Loucy (cell line): Measurements from ENCODE around the gene C1orf53.
"Not testable (repeated sequence)": the region's sequence is repeated elsewhere in the genome, so short reads cannot be mapped to it uniquely, and the experiment has no call there.

Experiments used
- H2AFZ ChIP-seq: fragments of 200-600 bp; sonication (generic); 2 replicates; pipeline ENCODE4 v1.6.0; 2016; ENCODE audit warnings: antibody characterized with exemption, mild to moderate bottlenecking, low read length, moderate library complexity
- H3F3A ChIP-seq: fragments of 200-600 bp; 2 replicates; pipeline ENCODE4 v1.6.0; 2016; ENCODE audit warnings: antibody characterized with exemption, low read depth, mild to moderate bottlenecking
- H3K27me3 ChIP-seq: fragments of 200-600 bp; sonication (generic); 2 replicates; pipeline ENCODE4 v1.6.1; 2014; ENCODE audit warnings: low read length, mild to moderate bottlenecking; ENCODE audit not compliant: insufficient read depth, poor library complexity, severe bottlenecking
- H3K36me3 ChIP-seq: fragments of 200-600 bp; sonication (generic); 2 replicates; pipeline ENCODE4 v1.6.1; 2016; ENCODE audit warnings: low read length; ENCODE audit not compliant: insufficient read depth
- H3K4me1 ChIP-seq: fragments of 200-600 bp; sonication (generic); 2 replicates; pipeline ENCODE4 v1.5.1; 2014; ENCODE audit warnings: low read length, mild to moderate bottlenecking; ENCODE audit not compliant: insufficient read depth, poor library complexity, severe bottlenecking
- H3K4me2 ChIP-seq: fragments of 200-600 bp; sonication (generic); 2 replicates; pipeline ENCODE4 v1.6.0; 2014; ENCODE audit warnings: antibody characterized with exemption, low read length, low read depth, mild to moderate bottlenecking; ENCODE audit not compliant: poor library complexity, severe bottlenecking
- H3K4me3 ChIP-seq: fragments of 200-600 bp; sonication (generic); 2 replicates; pipeline ENCODE4 v1.5.1; 2014; ENCODE audit warnings: low read length, mild to moderate bottlenecking, mixed read lengths; ENCODE audit not compliant: poor library complexity, severe bottlenecking
- H3K79me2 ChIP-seq: fragments of 200-600 bp; sonication (generic); 2 replicates; pipeline ENCODE4 v1.6.1; 2014; ENCODE audit warnings: low read length; ENCODE audit not compliant: insufficient read depth
- H3K9ac ChIP-seq: fragments of 200-600 bp; sonication (generic); 2 replicates; pipeline ENCODE4 v1.6.0; 2014; ENCODE audit warnings: mild to moderate bottlenecking, low read depth, low read length, moderate library complexity; ENCODE audit not compliant: poor library complexity, severe bottlenecking
- H3K9me2 ChIP-seq: fragments of 200-600 bp; sonication (generic); replicated peaks from 2 replicates; pipeline ENCODE4 v1.6.1; 2016; ENCODE audit warnings: low read depth, low read length, mixed read lengths
- H3K9me3 ChIP-seq: fragments of 200-600 bp; sonication (generic); 2 replicates; pipeline ENCODE4 v1.6.1; 2014; ENCODE audit warnings: mild to moderate bottlenecking, antibody characterized with exemption, low read length, low read depth; ENCODE audit not compliant: insufficient read depth
- H4K20me1 ChIP-seq: fragments of 200-600 bp; sonication (generic); 2 replicates; pipeline ENCODE4 v1.6.0; 2014; ENCODE audit warnings: antibody characterized with exemption, low read length, mild to moderate bottlenecking; ENCODE audit not compliant: insufficient read depth, poor library complexity, severe bottlenecking
- EZH2phosphoT487 ChIP-seq: fragments of 200-600 bp; IDR thresholded peaks from 2 replicates; pipeline ENCODE4 v1.6.1; 2018; ENCODE audit warnings: antibody characterized with exemption, mild to moderate bottlenecking, moderate library complexity, borderline replicate concordance
- TF ChIP-seq, protein P1 (sequence below): fragments of 200-600 bp; sonication (generic); conservative IDR thresholded peaks from 2 replicates; pipeline ENCODE4 v1.5.1; 2014; ENCODE audit warnings: mild to moderate bottlenecking, antibody characterized with exemption, low read length

Gene C1orf53

DNA sequence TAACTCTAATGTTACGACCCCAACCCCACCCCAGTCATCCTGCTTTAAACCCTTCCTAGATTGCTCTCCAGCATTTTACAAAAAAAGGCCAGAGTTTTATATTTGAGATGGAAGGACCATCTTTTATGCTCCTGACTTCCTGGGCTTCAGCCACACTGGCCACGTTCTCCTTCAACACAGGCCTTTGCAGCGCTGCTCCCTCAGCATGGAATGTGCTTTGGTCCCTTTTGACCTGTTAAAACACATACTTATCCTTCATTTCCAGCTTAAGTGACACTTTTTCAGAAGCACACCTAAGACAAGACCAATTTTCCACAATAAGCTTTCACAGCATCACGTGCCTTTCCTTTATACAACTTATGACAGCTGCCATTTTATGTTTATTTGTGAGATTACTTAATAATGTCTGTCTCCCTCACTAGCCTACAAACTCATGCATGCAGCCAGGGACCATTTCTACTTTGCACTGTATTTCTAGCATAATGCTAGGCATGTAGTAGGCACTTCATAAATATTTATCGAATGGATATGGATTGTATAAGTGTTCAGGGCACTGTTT is 49.3 kb downstream of the C1orf53 start:
- H4K20me1 ChIP-seq, result no peaks in the 10 kb centered on the region
- H3K36me3 ChIP-seq, result no peaks in the 10 kb centered on the region
- no peaks in the 10 kb centered on the region for H3K27me3 ChIP-seq
- no peak overlapping the region for H3K4me2 ChIP-seq
- H3K4me3 ChIP-seq, result no peak overlapping the region
- peaks cover 2% of the 10 kb centered on the region; the same call in 1 of the 2 replicates for H3F3A ChIP-seq
- no peak overlapping the region for H3K9ac ChIP-seq
- H3K9me2 ChIP-seq, result no peaks in the 10 kb centered on the region
- no peaks in the 10 kb centered on the region for H3K79me2 ChIP-seq
- H3K4me1 ChIP-seq, result peaks cover 28% of the 10 kb centered on the region
- H3K9me3 ChIP-seq, result no peaks in the 10 kb centered on the region
- no peak for TF ChIP-seq EZH2phosphoT487
- TF ChIP-seq, protein P1, sequence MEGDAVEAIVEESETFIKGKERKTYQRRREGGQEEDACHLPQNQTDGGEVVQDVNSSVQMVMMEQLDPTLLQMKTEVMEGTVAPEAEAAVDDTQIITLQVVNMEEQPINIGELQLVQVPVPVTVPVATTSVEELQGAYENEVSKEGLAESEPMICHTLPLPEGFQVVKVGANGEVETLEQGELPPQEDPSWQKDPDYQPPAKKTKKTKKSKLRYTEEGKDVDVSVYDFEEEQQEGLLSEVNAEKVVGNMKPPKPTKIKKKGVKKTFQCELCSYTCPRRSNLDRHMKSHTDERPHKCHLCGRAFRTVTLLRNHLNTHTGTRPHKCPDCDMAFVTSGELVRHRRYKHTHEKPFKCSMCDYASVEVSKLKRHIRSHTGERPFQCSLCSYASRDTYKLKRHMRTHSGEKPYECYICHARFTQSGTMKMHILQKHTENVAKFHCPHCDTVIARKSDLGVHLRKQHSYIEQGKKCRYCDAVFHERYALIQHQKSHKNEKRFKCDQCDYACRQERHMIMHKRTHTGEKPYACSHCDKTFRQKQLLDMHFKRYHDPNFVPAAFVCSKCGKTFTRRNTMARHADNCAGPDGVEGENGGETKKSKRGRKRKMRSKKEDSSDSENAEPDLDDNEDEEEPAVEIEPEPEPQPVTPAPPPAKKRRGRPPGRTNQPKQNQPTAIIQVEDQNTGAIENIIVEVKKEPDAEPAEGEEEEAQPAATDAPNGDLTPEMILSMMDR, result no peak
- H2AFZ ChIP-seq, result no peak overlapping the region

DNA sequence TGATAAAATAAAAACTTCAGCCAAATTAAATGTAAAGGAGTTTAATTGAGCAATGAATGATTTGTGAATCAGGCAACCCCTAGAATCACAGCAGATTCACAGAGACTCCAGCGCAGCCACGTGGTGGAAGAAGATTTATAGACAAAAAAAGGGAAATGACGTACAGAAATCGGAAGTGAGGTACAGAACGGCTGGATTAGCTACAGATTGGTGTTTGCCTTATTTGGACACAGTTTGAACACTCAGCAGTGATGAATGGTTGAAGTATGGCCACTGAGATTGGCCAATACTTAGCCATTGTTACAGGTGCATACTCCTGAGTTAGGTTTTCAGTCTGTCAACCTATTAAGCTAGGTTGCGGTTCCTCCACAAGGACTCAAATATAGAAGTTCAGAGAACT is 51.0 kb downstream of the C1orf53 start:
- not testable (repeated sequence) for H3K9ac ChIP-seq, H3K9me3 ChIP-seq, H3F3A ChIP-seq, H4K20me1 ChIP-seq, H3K36me3 ChIP-seq, H3K4me2 ChIP-seq, H3K79me2 ChIP-seq, H2AFZ ChIP-seq, H3K9me2 ChIP-seq, H3K27me3 ChIP-seq, H3K4me3 ChIP-seq
- H3K4me1 ChIP-seq, result peaks cover 25% of the 10 kb centered on the region

DNA sequence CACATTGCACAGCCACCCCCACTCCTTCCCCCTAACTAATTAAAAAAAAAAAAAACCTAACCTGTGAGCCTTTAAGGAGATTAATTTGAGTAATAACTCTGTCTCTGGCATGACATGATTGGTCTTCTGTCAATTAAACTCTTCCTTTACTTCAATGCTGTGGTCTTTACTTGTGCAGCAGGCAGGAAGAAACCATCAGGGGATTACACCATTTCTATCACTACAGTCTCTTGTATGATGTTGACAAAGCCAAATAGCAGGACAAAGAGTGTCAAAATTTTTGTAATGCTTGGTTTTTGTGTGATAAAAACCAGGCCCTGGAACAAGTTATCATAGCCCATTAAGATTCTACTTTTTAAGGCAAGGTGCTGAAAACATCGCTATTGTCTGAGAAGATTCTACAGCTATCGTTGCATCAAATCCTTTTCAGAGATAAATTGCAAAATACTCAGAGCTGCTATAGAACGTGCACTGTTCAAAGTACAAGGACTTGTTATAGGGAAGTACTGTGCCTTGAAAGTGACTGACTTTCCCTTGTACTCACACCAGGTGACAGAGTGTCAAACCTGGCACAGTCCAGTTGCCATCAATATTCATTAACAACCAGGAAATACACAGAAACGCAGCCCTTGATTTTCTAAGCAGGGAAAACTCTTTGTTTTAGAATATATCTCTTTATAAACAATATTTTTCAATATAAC is 52.4 kb downstream of the C1orf53 start:
- H3K36me3 ChIP-seq, result no peaks in the 10 kb centered on the region
- H3K4me2 ChIP-seq, result peak overlapping the region; percentile 12
- no peaks in the 10 kb centered on the region for H3F3A ChIP-seq
- H3K9me2 ChIP-seq, result no peaks in the 10 kb centered on the region
- H3K9me3 ChIP-seq, result no peaks in the 10 kb centered on the region
- no peaks in the 10 kb centered on the region for H4K20me1 ChIP-seq
- peak overlapping the region; percentile 1 for H3K4me3 ChIP-seq
- peak overlapping the region; percentile 14 for H2AFZ ChIP-seq
- no peak overlapping the region for H3K9ac ChIP-seq
- H3K27me3 ChIP-seq, result no peaks in the 10 kb centered on the region
- TF ChIP-seq, protein P1, result no peak
- TF ChIP-seq EZH2phosphoT487, result no peak
- no peaks in the 10 kb centered on the region for H3K79me2 ChIP-seq
- H3K4me1 ChIP-seq, result peaks cover 12% of the 10 kb centered on the region
